GM23338 (cell line): ENCODE measurements around the gene NIPBL.

Experiments
- CTCF ChIP-seq, 2 experiments: fragments of 200-600 bp in 1 of 2; sonication (generic) in 1 of 2; conservative IDR thresholded peaks; 2 replicates each; pipeline versions ENCODE4 v1.5.1 to v1.6.1; 2016 to 2017; ENCODE audit warnings: antibody characterized with exemption in 2 of 2, low read depth in 2 of 2, mild to moderate bottlenecking in 2 of 2, moderate library complexity in 1 of 2
- EZH2 ChIP-seq: fragments of 200-600 bp; sonication (generic); IDR thresholded peaks from one replicate; pipeline ENCODE4 v1.8.0; 2017; ENCODE audit warnings: antibody characterized with exemption, mild to moderate bottlenecking, low read depth; ENCODE audit not compliant: unreplicated experiment

- no peak for TF ChIP-seq EZH2
- TF ChIP-seq CTCF (conservative IDR thresholded peaks at IDR 0.05; ENCODE audit: low read depth in 2 of 2) = no peak
These were observed 2.0 kb downstream of the NIPBL start for GRCh38 chr5:36878392-36879082.
